LNCaP clone FGC (cell line): ENCODE data around the gene GPR158.

Source experiments
- DNase-seq: peaks from one replicate; pipeline ENCODE4 v3.0.0-alpha.2; 2011; ENCODE audit warnings: low read depth
- H3K4me3 ChIP-seq: 2 replicates; pipeline ENCODE4 v1.5.1; 2011; ENCODE audit warnings: mild to moderate bottlenecking, low read depth, low read length, control low read depth
- TF ChIP-seq, protein P1 (sequence below): IDR thresholded peaks from 2 replicates; pipeline ENCODE4 v1.5.1; 2012; ENCODE audit warnings: mild to moderate bottlenecking; ENCODE audit not compliant: control insufficient read depth, insufficient read depth; ENCODE audit errors: extremely low read depth

GPR158 gene

DNA sequence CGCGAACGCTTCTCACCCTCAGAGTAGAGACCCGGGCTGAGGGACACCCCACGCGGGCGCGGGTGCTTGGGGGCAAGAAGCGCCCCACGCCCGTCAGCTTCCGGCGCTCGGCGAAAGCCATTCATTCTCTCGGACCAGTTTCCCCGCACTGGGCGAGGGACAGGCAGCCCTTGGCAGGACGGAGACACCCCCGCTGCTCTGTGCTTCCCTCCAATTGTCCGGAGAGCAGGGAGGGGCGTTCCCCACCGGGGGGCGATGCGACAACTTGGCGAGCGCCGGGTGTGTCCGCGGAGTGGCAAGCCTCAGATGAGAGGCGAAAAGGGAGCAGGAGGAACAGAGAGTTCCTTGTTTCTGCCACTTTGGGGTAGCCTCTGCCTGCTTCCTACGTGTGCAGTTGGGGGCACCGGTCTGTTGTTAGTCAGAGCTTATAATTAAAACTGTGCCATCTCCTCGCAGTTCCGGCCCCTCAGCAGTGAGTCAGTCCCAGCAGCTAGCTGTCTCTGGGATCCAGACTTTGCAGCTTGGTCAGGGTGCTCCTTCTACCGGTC, 1.7 kb downstream of the GPR158 start:
- TF ChIP-seq, protein P1, sequence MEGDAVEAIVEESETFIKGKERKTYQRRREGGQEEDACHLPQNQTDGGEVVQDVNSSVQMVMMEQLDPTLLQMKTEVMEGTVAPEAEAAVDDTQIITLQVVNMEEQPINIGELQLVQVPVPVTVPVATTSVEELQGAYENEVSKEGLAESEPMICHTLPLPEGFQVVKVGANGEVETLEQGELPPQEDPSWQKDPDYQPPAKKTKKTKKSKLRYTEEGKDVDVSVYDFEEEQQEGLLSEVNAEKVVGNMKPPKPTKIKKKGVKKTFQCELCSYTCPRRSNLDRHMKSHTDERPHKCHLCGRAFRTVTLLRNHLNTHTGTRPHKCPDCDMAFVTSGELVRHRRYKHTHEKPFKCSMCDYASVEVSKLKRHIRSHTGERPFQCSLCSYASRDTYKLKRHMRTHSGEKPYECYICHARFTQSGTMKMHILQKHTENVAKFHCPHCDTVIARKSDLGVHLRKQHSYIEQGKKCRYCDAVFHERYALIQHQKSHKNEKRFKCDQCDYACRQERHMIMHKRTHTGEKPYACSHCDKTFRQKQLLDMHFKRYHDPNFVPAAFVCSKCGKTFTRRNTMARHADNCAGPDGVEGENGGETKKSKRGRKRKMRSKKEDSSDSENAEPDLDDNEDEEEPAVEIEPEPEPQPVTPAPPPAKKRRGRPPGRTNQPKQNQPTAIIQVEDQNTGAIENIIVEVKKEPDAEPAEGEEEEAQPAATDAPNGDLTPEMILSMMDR = peak; percentile 18; the same call in 1 of the 2 replicates
- no peak for DNase-seq
- H3K4me3 ChIP-seq = peak overlapping the region; percentile 82

DNA sequence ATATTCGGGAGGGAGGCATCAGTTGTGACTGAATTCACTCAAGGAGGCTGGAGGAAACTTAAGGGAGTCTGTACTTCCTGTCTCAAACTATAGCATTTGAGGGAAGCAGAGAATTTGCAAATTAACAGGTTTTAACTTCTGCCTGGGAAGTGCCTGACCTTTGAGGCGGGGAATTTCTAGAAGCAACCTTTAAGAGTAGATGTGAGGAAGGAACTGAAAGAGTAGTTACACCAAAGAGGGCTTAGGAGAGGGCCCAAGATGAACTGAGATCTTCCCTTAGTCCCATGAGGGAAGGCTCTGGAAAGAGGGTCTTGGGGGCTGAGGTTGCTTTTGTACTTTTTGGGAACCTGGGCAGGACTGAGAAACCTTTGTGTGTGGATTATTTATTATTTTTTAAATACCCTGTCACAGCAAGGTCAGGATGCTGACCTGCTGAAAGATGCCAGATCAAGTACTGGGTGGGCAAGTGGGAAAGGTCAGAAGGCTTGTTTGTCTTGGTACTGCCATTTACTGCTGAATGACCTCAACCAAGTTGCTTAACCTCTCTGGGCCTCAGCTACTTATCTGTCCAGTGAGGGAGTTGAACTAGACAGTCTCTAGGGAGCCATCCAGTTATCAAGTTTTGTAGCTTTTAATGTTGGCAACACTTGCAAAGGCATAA, 2.4 kb downstream of the GPR158 start:
- DNase-seq = no peak
- peak overlapping the region; percentile 82 for H3K4me3 ChIP-seq
- TF ChIP-seq, protein P1 = no peak

DNA sequence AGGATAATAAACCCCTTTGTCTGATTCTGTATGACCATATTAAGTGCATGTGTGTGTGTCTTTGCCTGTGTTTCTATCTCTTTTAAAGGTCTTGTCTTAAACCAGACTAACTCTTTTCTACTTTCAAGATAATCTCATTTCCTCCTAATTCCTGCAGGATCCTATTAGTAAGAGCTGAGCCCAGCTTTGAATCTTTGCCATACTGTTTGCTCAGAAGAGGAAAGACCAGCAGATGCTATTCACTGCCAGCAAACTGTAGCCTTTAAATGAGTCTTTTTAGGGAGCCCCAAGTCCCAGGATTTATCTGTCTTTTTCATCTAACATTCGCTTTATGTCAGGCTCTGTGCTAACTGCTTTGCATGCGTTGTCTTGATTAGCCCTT, 2.9 kb downstream of the GPR158 start:
- DNase-seq = no peak
- TF ChIP-seq, protein P1 = no peak
- H3K4me3 ChIP-seq = peak overlapping the region; percentile 82

DNA sequence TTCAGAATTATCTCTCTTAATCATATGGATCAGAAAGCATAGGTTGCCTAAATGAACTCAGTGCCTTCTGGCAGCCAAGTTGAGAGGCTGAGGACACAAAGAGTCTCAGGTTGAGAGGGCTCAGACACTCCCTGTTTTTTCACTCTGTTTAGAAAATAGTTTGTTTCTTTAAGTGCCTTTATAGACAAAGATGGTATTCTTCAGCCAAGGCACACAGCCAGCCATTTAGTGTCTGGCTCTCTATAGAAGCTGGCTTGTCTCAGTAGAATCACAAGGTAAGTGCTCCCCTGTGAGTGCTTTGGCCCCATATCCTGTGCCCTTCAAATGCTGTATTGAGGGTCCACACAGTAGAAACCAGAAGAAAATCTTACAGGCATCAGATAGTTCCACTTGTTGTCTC, 3.6 kb downstream of the GPR158 start:
- DNase-seq = no peak
- peak overlapping the region; percentile 82 for H3K4me3 ChIP-seq
- TF ChIP-seq, protein P1 = no peak

DNA sequence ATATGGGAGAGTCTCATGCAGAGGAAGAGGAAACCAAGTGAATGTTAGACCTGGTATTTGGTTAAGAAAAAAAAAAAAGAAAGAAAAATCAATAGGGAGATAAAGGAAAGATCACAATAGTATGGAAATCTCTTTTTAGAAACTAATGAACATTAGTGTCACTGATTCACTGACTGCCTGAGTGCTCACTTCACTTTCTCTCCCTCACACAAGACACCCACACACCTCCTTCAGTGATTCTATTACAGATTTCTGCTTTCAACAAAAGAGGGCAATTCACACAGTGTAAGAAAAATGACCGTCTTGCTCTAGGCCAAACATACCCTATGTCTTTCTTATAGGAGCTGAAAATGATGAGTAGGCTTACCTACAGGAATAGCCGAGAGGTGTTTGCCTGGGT, 6.0 kb downstream of the GPR158 start:
- TF ChIP-seq, protein P1 = no peak
- no peak overlapping the region for H3K4me3 ChIP-seq
- DNase-seq = no peak

DNA sequence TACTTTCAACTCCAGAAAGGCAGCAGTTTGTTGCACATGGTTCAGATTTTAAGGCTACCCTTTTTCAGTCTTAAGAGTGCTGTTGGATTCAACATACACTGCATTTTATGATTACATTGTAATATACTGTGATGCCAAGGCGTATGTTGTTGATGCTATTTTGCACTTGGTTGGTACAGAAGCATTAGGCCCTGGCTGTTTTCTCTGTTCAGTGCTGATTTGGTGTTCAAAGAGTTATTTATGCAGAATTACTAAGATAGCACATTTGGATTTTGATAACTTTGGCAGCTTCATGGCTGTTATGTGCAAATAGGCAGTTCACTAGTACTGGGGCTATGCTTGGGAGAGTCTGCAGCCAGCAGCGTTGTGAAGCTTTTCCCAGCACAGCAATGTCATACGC, 7.8 kb downstream of the GPR158 start:
- TF ChIP-seq, protein P1 = no peak
- no peak for DNase-seq

More for the DNA sequence above, 7.8 kb downstream of the GPR158 start:
- H3K4me3 ChIP-seq = no peak overlapping the region; the same call in 1 of the 2 replicates
